ENCODE measurements around the gene POLH. TPM values are rescaled to one million over a fixed set of nuclear protein-coding genes. Genes with fewer than 3 reads are reported as not detected.

Gene POLH
- total and polyA plus RNA-seq, 2 experiments from 2014 or later = 5.1 to 7.4 TPM

DNA sequence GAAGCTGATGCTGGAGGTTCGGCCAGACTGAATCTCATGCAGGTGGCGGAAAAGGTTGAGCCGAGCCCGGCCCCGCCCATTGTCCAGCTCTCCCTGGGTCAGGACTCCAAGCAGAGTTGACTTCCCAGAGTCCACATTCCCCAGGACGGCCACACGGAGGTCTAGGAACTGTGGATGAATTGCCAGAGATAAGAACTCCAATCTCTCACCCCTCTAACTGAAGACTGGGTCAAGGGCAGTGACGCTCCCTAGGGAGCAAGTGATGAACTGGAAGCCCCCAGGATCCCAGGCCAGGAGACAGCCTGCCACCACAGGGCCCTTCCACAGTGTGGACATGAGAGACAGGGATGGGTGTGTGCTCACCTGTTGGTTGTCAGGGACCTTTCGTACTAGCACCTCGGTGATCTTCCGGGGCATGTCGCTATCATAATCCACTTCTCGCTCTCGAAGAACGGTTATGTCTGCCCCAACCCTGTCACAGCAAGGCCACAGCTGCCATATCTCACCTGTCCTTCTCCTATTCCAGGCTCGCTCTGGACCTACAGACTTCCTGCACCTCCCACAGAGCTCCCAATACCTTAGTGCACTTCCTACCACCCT is 49.5 kb downstream of the POLH start:
- Histone ChIP-seq H3K4me3 (no peak overlapping the region), H3K27me3 (no peaks in the 10 kb centered on the region), H2AFZ (no peak overlapping the region), H3K79me2 (peaks cover 24% of the 10 kb centered on the region), H3K36me3 (replicated peaks; ENCODE audit: insufficient read depth, low read depth) (no peaks in the 10 kb centered on the region), H3K9me2 (replicated peaks; ENCODE audit: insufficient read depth) (no peaks in the 10 kb centered on the region), H3K4me1 (ENCODE audit: insufficient read depth) (peaks cover 14% of the 10 kb centered on the region), H3K9me3 (ENCODE audit: low read depth) (no peaks in the 10 kb centered on the region), H3K27ac (no peak overlapping the region), H4K20me1 (ENCODE audit: insufficient read depth, poor library complexity, severe bottlenecking) (no peaks in the 10 kb centered on the region), H3K4me2 (no peak overlapping the region)
- TF ChIP-seq EZH2phosphoT487 (IDR thresholded peaks at IDR 0.05; ENCODE audit: low read depth, severe bottlenecking, unreplicated experiment) = no peak
- TF ChIP-seq EZH2 (IDR thresholded peaks at IDR 0.05; ENCODE audit: borderline replicate concordance) = no peak
- TF ChIP-seq, protein P1, sequence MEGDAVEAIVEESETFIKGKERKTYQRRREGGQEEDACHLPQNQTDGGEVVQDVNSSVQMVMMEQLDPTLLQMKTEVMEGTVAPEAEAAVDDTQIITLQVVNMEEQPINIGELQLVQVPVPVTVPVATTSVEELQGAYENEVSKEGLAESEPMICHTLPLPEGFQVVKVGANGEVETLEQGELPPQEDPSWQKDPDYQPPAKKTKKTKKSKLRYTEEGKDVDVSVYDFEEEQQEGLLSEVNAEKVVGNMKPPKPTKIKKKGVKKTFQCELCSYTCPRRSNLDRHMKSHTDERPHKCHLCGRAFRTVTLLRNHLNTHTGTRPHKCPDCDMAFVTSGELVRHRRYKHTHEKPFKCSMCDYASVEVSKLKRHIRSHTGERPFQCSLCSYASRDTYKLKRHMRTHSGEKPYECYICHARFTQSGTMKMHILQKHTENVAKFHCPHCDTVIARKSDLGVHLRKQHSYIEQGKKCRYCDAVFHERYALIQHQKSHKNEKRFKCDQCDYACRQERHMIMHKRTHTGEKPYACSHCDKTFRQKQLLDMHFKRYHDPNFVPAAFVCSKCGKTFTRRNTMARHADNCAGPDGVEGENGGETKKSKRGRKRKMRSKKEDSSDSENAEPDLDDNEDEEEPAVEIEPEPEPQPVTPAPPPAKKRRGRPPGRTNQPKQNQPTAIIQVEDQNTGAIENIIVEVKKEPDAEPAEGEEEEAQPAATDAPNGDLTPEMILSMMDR (IDR thresholded peaks at IDR 0.05; ENCODE audit: poor library complexity) = no peak
- DNase-seq (ENCODE audit: low spot score) = no peak
- 93% methylated on average over 16 of the region's 16 CpGs for WGBS (ENCODE audit: low lambda C conversion rate, missing lambda C conversion rate)

DNA sequence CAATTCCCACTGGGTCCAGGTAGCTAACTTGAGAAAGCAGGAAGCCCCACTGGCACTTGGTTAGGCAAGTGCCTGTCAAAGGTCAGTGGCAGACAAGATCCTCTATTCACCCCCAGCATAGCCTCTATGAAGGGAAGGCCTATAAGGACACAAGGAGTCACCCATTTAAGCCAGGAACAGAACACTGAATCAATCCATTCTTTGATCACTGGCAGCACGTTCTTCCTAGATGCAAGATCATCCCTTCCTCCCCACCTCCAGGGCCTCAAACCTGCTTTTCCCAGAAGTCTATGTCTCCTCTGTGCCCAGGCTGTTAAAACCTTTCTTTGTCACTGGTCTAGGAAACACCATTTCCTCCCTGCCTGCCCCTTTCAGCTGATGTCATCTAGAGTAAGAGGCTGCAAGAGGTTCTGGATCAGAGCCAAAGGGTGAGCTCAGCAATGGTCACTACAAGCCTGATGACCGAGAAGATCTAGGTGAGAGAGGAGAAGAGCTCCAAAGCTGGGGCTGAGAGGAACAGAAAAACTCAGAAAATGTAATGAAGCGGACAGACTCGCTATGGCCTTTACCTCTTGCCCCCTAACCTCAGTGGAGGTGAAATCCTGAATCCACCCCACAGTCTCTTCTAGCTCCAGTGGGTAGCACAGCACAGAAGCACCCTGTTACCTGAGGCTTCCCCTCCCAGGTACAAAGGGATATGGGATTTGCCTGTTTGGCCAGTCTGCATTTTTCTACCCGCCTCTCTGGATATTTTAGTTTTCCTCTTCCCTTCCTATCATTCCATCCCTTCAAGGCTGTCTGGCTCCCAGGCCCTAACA is 51.2 kb downstream of the POLH start:
- peaks cover 24% of the 10 kb centered on the region for H3K79me2 ChIP-seq
- H3K9me3 ChIP-seq (ENCODE audit: low read depth) = no peaks in the 10 kb centered on the region
- H3K27ac ChIP-seq = peak overlapping the region; percentile 96
- H3K4me1 ChIP-seq (ENCODE audit: insufficient read depth) = peaks cover 14% of the 10 kb centered on the region
- DNase-seq (ENCODE audit: low spot score) = peak; percentile 91
- H2AFZ ChIP-seq = no peak overlapping the region
- no peaks in the 10 kb centered on the region for H3K9me2 ChIP-seq (replicated peaks; ENCODE audit: insufficient read depth)
- no peak overlapping the region for H3K4me3 ChIP-seq
- peak overlapping the region; percentile 82 for H3K4me2 ChIP-seq
- H3K36me3 ChIP-seq (replicated peaks; ENCODE audit: insufficient read depth, low read depth) = no peaks in the 10 kb centered on the region
- H3K27me3 ChIP-seq = no peaks in the 10 kb centered on the region
- no peaks in the 10 kb centered on the region for H4K20me1 ChIP-seq (ENCODE audit: insufficient read depth, poor library complexity, severe bottlenecking)
- TF ChIP-seq, protein P1 (IDR thresholded peaks at IDR 0.05; ENCODE audit: poor library complexity) = no peak
- WGBS (ENCODE audit: low lambda C conversion rate, missing lambda C conversion rate) = 81% methylated on average over 5 of the region's 5 CpGs

DNA sequence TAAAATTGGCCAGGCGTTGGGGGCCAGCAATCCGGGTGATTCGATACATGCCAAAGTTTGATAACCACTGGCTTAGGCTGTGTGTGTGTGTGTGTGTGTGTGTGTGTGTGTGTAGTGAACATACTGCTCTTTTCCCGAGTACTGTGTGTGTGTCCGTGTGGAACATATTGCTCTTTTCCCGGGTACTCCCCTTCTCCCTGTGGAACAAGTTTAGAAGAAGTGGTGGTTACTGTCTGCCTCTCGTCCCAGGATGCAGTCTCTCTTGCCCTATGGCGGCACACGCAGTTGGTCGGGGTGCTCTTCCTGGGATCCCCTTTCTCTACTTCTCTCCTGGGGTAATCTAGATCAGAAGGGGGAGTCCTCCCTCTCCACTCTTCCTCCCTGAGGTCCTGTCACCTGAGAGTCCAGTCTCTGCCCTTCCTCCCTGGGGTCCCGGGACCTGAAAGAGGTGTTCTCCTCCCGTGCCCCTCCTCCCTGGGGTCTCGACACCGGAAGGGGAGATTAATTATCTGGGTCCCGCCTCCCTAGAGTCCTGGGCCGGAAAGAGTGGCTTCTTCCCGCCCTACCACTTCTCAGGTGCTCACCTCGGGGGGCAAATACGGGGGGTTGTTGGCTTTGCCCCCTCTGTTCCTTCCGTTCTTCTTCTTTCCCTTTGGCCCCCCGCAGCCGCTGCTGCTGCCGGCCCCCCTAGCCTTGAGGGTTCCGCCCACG is 52.6 kb downstream of the POLH start:
- Histone ChIP-seq H3K9me2 (replicated peaks; ENCODE audit: insufficient read depth) (no peaks in the 10 kb centered on the region), H2AFZ (peak overlapping the region; percentile 53), H3K79me2 (peaks cover 24% of the 10 kb centered on the region), H3K27me3 (no peaks in the 10 kb centered on the region), H3K4me3 (peak overlapping the region; percentile 87), H3K4me2 (peak overlapping the region; percentile 82), H3K9me3 (ENCODE audit: low read depth) (no peaks in the 10 kb centered on the region), H4K20me1 (ENCODE audit: insufficient read depth, poor library complexity, severe bottlenecking) (no peaks in the 10 kb centered on the region), H3K27ac (peak overlapping the region; percentile 96), H3K36me3 (replicated peaks; ENCODE audit: insufficient read depth, low read depth) (no peaks in the 10 kb centered on the region), H3K4me1 (ENCODE audit: insufficient read depth) (peaks cover 14% of the 10 kb centered on the region)
- peak; percentile 72 for DNase-seq (ENCODE audit: low spot score)
- WGBS (ENCODE audit: low lambda C conversion rate, missing lambda C conversion rate) = 8% methylated on average over 18 of the region's 25 CpGs
- TF ChIP-seq, protein P1 (IDR thresholded peaks at IDR 0.05; ENCODE audit: poor library complexity) = no peak
- TF ChIP-seq EZH2 (IDR thresholded peaks at IDR 0.05; ENCODE audit: borderline replicate concordance) (no peak), EZH2phosphoT487 (IDR thresholded peaks at IDR 0.05; ENCODE audit: low read depth, severe bottlenecking, unreplicated experiment) (no peak)

Data from hepatocyte (in vitro differentiated cells).